Frontal cortex (tissue), 4 donors: ENCODE data around the gene NELFA. TPM values are rescaled to one million over a fixed set of nuclear protein-coding genes. Genes with fewer than 3 reads are reported as not detected.

Source experiments
- DNase-seq, 2 donors: peaks; one replicate each; pipeline ENCODE4 v3.0.0; 2012; ENCODE audit warnings: low spot score in 2 of 2
- FAIRE-seq: peaks from 2 replicates; lab custom pipeline; 2012; peaks lifted over from hg19 to GRCh38; lab: Jason Lieb, UNC
- small RNA-seq: library from RNA; depleted of rRNA; stranded (forward); fragments of <200 nt; gene quantifications from one replicate; pipeline ENCODE3, GENCODE V24; 2014
- total RNA-seq: library from RNA; depleted of rRNA; stranded (reverse); fragments of >200 nt; gene quantifications from one replicate; pipeline ENCODE4 v1.2.3, GENCODE V29; 2014
- donor health status: control.
- donor health status: control.
- donor health status: control.

NELFA gene
- total RNA-seq, 1 donor from 2014 or later, result 16.3 TPM

- DNase-seq (no peak), FAIRE-seq (no peak)
Observed at GRCh38 chr4:1948232-1948631, 60.5 kb downstream of the NELFA start.

GRCh38 chr4:1945912-1946311 lies 62.9 kb downstream of the NELFA start:
- FAIRE-seq (no peak), DNase-seq (no peak)

- FAIRE-seq (no peak), DNase-seq (no peak)
Observed at GRCh38 chr4:1945124-1945895, 63.5 kb downstream of the NELFA start.

- FAIRE-seq (no peak), DNase-seq (no peak)
Observed at GRCh38 chr4:1943928-1944327, 64.8 kb downstream of the NELFA start.

- no peak for FAIRE-seq
- no peak for DNase-seq
Observed at GRCh38 chr4:1940566-1940965, 68.2 kb downstream of the NELFA start.

- FAIRE-seq (no peak), DNase-seq (no peak)
Observed at GRCh38 chr4:1939664-1940509, 68.9 kb downstream of the NELFA start.

- FAIRE-seq (no peak), DNase-seq (no peak)
Observed at GRCh38 chr4:1938027-1938426, 70.7 kb downstream of the NELFA start.

GRCh38 chr4:1937550-1937949 lies 71.2 kb downstream of the NELFA start:
- DNase-seq (no peak), FAIRE-seq (no peak)

GRCh38 chr4:1933700-1934099 lies 75.1 kb downstream of the NELFA start:
- no peak for DNase-seq
- FAIRE-seq, result no peak

- DNase-seq, result no peak
- FAIRE-seq, result no peak
Observed at GRCh38 chr4:1932736-1933135, 76.0 kb downstream of the NELFA start.

Small RNA genes within 50 kb of the gene (small RNA-seq; reads per million reads assigned to genes)
- 54.1 reads per million, percentile 98 among the genes with 10 or more reads in this experiment for gene SCARNA22

Other genes starting within 250 kb of the NELFA start
- 6.9 TPM for gene FGFR3, start 215.7 kb downstream of the NELFA start, total RNA-seq
- 115 TPM for gene LETM1, start 152.8 kb downstream of the NELFA start, total RNA-seq
- gene NSD2, start 137.6 kb downstream of the NELFA start, total RNA-seq, result 113 TPM
- gene NAT8L, start 50.4 kb upstream of the NELFA start, total RNA-seq, result 9.8 TPM
- gene HAUS3, start 233.1 kb upstream of the NELFA start, total RNA-seq, result 42.0 TPM
- 8.6 TPM for gene POLN, start 233.1 kb upstream of the NELFA start, total RNA-seq